Measurements from ENCODE around the gene HERPUD2. TPM values are rescaled to one million over a fixed set of nuclear protein-coding genes. Genes with fewer than 3 reads are reported as not detected.

Gene HERPUD2
- total RNA-seq, 4 donors from 2014 or later = 26.1 to 35.3 (median 27.5) TPM

GRCh38 chr7:35685781-35686180 lies 9.2 kb downstream of the HERPUD2 start:
- no peak for TF ChIP-seq EP300 (IDR thresholded peaks at IDR 0.05)
- no peak for TF ChIP-seq POLR2A (IDR thresholded peaks at IDR 0.05)
- 98 to 100% methylated on average over 5 of the region's 5 CpGs for WGBS, 2 donors (ENCODE audit: low coverage in 1 of 2)
- ATAC-seq = no peak

GRCh38 chr7:35681231-35682029 lies 13.5 kb downstream of the HERPUD2 start:
- no peak for ATAC-seq
- H3K36me3 ChIP-seq = peaks cover 0 to 13% of the 10 kb centered on the region in 2 donors
- peaks cover 0 to 43% (median 4%) of the 10 kb centered on the region in 3 donors for H3K4me1 ChIP-seq
- no peak overlapping the region for H3K4me3 ChIP-seq
- H3K27me3 ChIP-seq = no peaks in the 10 kb centered on the region
- TF ChIP-seq POLR2A (IDR thresholded peaks at IDR 0.05) = no peak
- no peaks in the 10 kb centered on the region for H3K9me3 ChIP-seq
- no peak overlapping the region for H3K27ac ChIP-seq
- WGBS, 2 donors (ENCODE audit: low coverage in 1 of 2) = 100% methylated on average over 1 of the region's 1 CpG

More at GRCh38 chr7:35685781-35686180, 9.2 kb downstream of the HERPUD2 start:
- Histone ChIP-seq H3K4me1 (peaks cover 7 to 43% (median 16%) of the 10 kb centered on the region in 3 donors), H3K27ac (no peak overlapping the region), H3K9me3 (no peaks in the 10 kb centered on the region), H3K27me3 (no peaks in the 10 kb centered on the region), H3K4me3 (no peak overlapping the region), H3K36me3 (peaks cover 0 to 13% of the 10 kb centered on the region in 2 donors)

- Histone ChIP-seq H3K4me1 (peaks cover 0 to 52% (median 4%) of the 10 kb centered on the region in 3 donors), H3K4me3 (no peak overlapping the region), H3K27ac (no peak overlapping the region), H3K27me3 (no peaks in the 10 kb centered on the region), H3K9me3 (no peaks in the 10 kb centered on the region), H3K36me3 (peaks cover 0 to 11% of the 10 kb centered on the region in 2 donors)
- 63 to 81% methylated on average over 2 of the region's 2 CpGs for WGBS, 2 donors (ENCODE audit: low coverage in 1 of 2)
- no peak for TF ChIP-seq POLR2A (IDR thresholded peaks at IDR 0.05)
- TF ChIP-seq EP300 (IDR thresholded peaks at IDR 0.05) = no peak
- no peak for TF ChIP-seq POLR2AphosphoS5 (IDR thresholded peaks at IDR 0.05)
- no peak for TF ChIP-seq CTCF (IDR thresholded peaks at IDR 0.05)
- no peak for ATAC-seq
Observed at GRCh38 chr7:35680403-35681013, 14.4 kb downstream of the HERPUD2 start.

- H3K9me3 ChIP-seq = no peaks in the 10 kb centered on the region
- H3K27me3 ChIP-seq = no peaks in the 10 kb centered on the region
- TF ChIP-seq POLR2AphosphoS5 (IDR thresholded peaks at IDR 0.05) (no peak), CTCF (IDR thresholded peaks at IDR 0.05) (no peak), EP300 (IDR thresholded peaks at IDR 0.05) (no peak), POLR2A (IDR thresholded peaks at IDR 0.05) (no peak)
- no peak for ATAC-seq
- WGBS, 2 donors (ENCODE audit: low coverage in 1 of 2) = 87 to 88% methylated on average over 3 of the region's 3 CpGs
- peaks cover 0 to 53% (median 4%) of the 10 kb centered on the region in 3 donors for H3K4me1 ChIP-seq
- no peak overlapping the region for H3K4me3 ChIP-seq
- no peak overlapping the region for H3K27ac ChIP-seq
- no peaks in the 10 kb centered on the region for H3K36me3 ChIP-seq
Observed at GRCh38 chr7:35677582-35678356, 17.2 kb downstream of the HERPUD2 start.

GRCh38 chr7:35676211-35676610 lies 18.7 kb downstream of the HERPUD2 start:
- no peak for ATAC-seq
- TF ChIP-seq POLR2A (IDR thresholded peaks at IDR 0.05) (no peak), EP300 (IDR thresholded peaks at IDR 0.05) (no peak), POLR2AphosphoS5 (IDR thresholded peaks at IDR 0.05) (no peak), CTCF (IDR thresholded peaks at IDR 0.05) (no peak)
- H3K36me3 ChIP-seq = no peaks in the 10 kb centered on the region
- WGBS, 2 donors (ENCODE audit: low coverage in 1 of 2) = 20 to 38% methylated on average over 1 of the region's 1 CpG
- no peak overlapping the region for H3K27ac ChIP-seq
- H3K4me3 ChIP-seq = no peak overlapping the region
- H3K9me3 ChIP-seq = no peaks in the 10 kb centered on the region
- no peaks in the 10 kb centered on the region for H3K27me3 ChIP-seq
- peaks cover 0 to 67% (median 4%) of the 10 kb centered on the region in 3 donors for H3K4me1 ChIP-seq
